ENCODE results near the gene KCTD2.
A peak's percentile ranks its signal among the peaks of the same experiment; 100 is the strongest.

KCTD2 gene

GRCh38 chr17:75096082-75096625 is 49.1 kb downstream of the KCTD2 start:
- H3K36me3 ChIP-seq, result peaks cover 10% of the 10 kb centered on the region; the same call in 1 of the 2 replicates
- H3K4me1 ChIP-seq, result no peaks in the 10 kb centered on the region
- H3K4me3 ChIP-seq, result no peak overlapping the region
- H3K27ac ChIP-seq, result no peak overlapping the region
- no peak overlapping the region for H3K9ac ChIP-seq
- no peaks in the 10 kb centered on the region for H3K27me3 ChIP-seq
- no peak for TF ChIP-seq Cebpa-rat (IDR thresholded peaks at IDR 0.05)
- H3K4me2 ChIP-seq, result no peak overlapping the region
- H3K9me3 ChIP-seq, result no peaks in the 10 kb centered on the region
- no peaks in the 10 kb centered on the region for H4K20me1 ChIP-seq

GRCh38 chr17:75097865-75098264 is 50.8 kb downstream of the KCTD2 start:
- peaks cover 10% of the 10 kb centered on the region; the same call in 1 of the 2 replicates for H3K36me3 ChIP-seq
- H4K20me1 ChIP-seq, result no peaks in the 10 kb centered on the region
- H3K4me1 ChIP-seq, result peaks cover 14% of the 10 kb centered on the region
- no peak for TF ChIP-seq Cebpa-rat (IDR thresholded peaks at IDR 0.05)
- no peaks in the 10 kb centered on the region for H3K27me3 ChIP-seq
- H3K9ac ChIP-seq, result no peak overlapping the region
- no peak overlapping the region for H3K4me3 ChIP-seq
- no peak overlapping the region for H3K27ac ChIP-seq
- no peak overlapping the region for H3K4me2 ChIP-seq
- no peaks in the 10 kb centered on the region for H3K9me3 ChIP-seq

DNA sequence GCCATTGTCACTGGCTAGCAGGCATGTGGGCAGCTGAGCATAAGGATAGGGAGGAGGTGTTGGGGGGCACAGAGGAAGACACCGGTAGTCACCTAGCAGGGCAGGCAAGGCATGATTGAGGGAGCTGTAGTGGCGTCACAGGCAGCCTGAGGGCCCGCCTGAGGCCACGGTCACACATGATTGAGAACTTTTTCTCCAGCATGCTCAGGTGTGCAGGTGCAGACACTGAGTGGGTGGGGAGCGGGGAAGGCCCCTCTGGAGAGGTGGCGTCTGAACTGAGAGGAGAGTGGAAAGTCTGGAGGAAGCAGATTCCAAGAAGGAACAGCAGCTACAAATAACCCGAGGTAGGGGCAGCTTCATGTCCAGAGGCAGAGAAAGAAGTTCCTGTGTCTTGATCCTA is 51.8 kb downstream of the KCTD2 start:
- Histone ChIP-seq H3K4me2 (no peak overlapping the region), H3K9ac (no peak overlapping the region), H3K9me3 (no peaks in the 10 kb centered on the region), H3K36me3 (peaks cover 10% of the 10 kb centered on the region; the same call in 1 of the 2 replicates), H3K4me3 (no peak overlapping the region), H3K27ac (no peak overlapping the region), H3K27me3 (no peaks in the 10 kb centered on the region), H4K20me1 (no peaks in the 10 kb centered on the region), H3K4me1 (peaks cover 14% of the 10 kb centered on the region)
- TF ChIP-seq Cebpa-rat (IDR thresholded peaks at IDR 0.05), result no peak

DNA sequence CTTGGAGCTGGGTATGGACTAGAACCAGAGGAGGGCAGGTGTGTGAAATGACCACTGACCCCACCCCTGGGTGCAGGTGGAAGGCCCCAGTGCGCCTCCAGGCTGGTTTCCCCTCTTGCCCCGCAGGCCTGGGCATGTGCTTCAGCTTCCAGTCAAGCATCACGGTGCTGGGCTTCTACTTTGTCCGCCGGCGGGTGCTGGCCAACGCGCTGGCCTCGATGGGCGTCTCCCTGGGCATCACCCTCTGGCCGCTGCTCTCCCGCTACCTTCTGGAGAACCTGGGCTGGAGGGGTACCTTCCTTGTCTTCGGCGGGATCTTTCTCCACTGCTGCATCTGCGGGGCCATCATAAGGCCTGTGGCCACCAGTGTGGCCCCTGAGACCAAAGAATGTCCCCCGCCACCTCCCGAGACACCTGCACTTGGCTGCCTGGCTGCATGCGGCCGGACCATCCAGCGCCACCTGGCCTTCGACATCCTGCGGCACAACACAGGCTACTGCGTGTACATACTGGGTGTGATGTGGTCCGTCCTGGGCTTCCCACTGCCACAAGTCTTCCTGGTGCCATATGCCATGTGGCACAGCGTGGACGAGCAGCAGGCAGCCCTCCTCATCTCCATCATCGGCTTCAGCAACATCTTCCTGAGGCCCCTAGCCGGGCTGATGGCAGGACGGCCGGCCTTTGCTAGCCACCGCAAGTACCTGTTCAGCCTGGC is 53.0 kb downstream of the KCTD2 start:
- no peaks in the 10 kb centered on the region for H3K9me3 ChIP-seq
- no peak overlapping the region for H3K27ac ChIP-seq
- H3K4me1 ChIP-seq, result peaks cover 14% of the 10 kb centered on the region
- peaks cover 10% of the 10 kb centered on the region; the same call in 1 of the 2 replicates for H3K36me3 ChIP-seq
- H4K20me1 ChIP-seq, result no peaks in the 10 kb centered on the region
- no peak overlapping the region for H3K4me2 ChIP-seq
- H3K4me3 ChIP-seq, result no peak overlapping the region
- TF ChIP-seq Cebpa-rat (IDR thresholded peaks at IDR 0.05), result no peak
- no peak overlapping the region for H3K9ac ChIP-seq
- H3K27me3 ChIP-seq, result no peaks in the 10 kb centered on the region

- Histone ChIP-seq H3K27me3 (no peaks in the 10 kb centered on the region), H3K4me2 (peak overlapping the region; percentile 49), H4K20me1 (no peaks in the 10 kb centered on the region), H3K9ac (no peak overlapping the region), H3K4me3 (no peak overlapping the region), H3K27ac (no peak overlapping the region), H3K9me3 (no peaks in the 10 kb centered on the region), H3K36me3 (peaks cover 10% of the 10 kb centered on the region; the same call in 1 of the 2 replicates), H3K4me1 (peaks cover 14% of the 10 kb centered on the region)
- no peak for TF ChIP-seq Cebpa-rat (IDR thresholded peaks at IDR 0.05)
Observed at GRCh38 chr17:75102385-75102821, 55.4 kb downstream of the KCTD2 start.

DNA sequence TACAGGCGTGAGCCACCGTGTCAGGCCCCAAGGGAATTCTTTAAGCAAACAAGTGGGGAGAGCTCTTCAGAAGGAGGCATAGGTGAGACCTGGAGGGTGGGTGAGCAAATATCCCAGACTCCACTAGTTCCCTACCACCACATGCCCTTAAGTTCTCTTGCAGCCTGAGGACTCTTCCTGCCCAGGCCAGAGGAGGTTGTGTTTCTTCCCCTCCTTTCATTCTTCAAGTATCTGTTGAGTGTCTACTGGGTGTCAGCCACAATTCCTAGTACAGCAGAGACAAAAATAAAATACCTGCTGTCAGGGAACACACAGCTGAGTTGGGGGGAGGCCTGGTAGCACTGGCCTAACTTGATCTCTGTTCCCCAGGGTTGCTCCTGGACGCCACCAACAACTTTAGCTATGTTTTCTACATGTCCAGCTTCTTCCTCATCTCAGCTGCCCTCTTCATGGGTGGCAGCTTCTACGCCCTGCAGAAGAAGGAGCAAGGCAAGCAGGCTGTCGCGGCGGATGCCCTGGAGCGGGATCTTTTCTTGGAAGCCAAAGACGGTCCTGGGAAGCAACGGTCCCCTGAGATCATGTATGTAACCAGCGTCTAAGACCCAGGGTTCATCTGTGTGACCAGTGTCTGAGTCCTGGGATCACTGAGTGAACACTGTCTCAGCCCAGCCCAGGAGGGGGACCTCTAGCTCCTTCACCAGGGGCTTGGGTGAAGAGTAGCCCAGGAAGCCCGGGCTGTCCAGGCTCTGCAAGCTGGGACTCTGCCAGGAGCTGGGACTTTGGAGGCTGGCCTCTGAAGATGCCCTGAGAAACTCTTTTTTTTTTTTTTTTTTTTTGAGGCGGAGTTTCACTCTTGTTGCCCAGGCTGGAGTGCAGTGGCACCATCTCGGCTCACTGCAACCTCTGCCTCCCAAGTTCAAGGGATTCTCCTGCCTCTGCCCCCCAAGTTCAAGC is 56.9 kb downstream of the KCTD2 start:
- H3K4me2 ChIP-seq, result no peak overlapping the region
- H3K36me3 ChIP-seq, result peaks cover 10% of the 10 kb centered on the region; the same call in 1 of the 2 replicates
- peaks cover 19% of the 10 kb centered on the region for H3K4me1 ChIP-seq
- no peak overlapping the region for H3K27ac ChIP-seq
- no peak overlapping the region for H3K9ac ChIP-seq
- no peaks in the 10 kb centered on the region for H4K20me1 ChIP-seq
- H3K4me3 ChIP-seq, result no peak overlapping the region
- no peak for TF ChIP-seq Cebpa-rat (IDR thresholded peaks at IDR 0.05)
- peaks cover 10% of the 10 kb centered on the region for H3K27me3 ChIP-seq
- H3K9me3 ChIP-seq, result no peaks in the 10 kb centered on the region

DNA sequence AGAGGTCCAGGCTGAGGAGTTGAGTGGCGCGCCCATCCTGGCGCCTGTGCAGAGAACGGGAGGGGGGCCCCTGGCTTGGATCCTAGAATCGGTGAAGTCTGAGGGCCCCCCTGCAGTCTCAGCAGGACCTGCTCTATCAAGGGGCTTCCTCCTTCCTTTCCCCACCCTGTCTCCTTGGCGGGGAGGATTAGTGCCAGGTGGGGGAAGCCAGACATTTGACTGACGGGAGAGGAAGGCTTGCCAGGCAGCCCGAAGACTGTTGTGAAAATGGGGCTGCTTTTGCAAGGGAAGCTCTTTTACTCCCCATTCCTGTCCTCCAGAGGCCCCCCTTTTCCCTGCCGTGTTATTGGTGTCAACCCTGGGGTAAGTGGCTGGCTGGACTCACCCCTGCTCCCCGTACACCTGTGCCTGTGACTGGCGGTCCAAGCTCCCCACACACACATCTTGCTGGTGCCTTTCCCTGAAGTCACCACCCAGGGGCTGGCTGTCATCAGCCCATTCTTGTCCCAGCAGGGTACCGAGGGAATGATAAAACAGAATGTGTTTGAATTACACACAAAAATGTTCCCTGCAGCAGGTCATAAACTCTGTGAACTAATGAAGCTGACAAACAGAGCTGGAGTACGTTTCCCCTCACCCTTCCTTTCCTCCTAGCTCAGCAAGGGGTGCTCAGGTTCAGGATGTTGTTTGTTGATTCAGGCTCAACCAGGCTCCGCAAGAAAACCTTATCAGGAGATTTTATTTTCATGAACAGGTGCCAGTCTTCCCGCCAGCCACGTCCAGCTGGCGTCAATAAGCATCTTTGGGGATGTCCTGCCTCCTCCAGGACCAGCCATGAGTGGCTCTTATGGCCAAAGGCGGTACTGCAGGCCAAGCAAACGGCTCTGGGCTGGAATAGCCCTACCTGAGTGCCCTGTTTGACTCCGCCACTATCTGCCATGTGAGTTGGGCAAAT is 58.4 kb downstream of the KCTD2 start:
- Histone ChIP-seq H3K4me1 (peaks cover 28% of the 10 kb centered on the region), H3K36me3 (peaks cover 3% of the 10 kb centered on the region; the same call in 1 of the 2 replicates), H4K20me1 (no peaks in the 10 kb centered on the region), H3K4me3 (no peak overlapping the region), H3K9ac (no peak overlapping the region), H3K4me2 (no peak overlapping the region), H3K27me3 (peaks cover 16% of the 10 kb centered on the region), H3K9me3 (no peaks in the 10 kb centered on the region), H3K27ac (no peak overlapping the region)
- no peak for TF ChIP-seq Cebpa-rat (IDR thresholded peaks at IDR 0.05)

GRCh38 chr17:75108193-75108592 is 61.2 kb downstream of the KCTD2 start:
- peaks cover 4% of the 10 kb centered on the region; the same call in 1 of the 2 replicates for H4K20me1 ChIP-seq
- H3K4me1 ChIP-seq, result peaks cover 32% of the 10 kb centered on the region
- H3K36me3 ChIP-seq, result no peaks in the 10 kb centered on the region
- H3K4me3 ChIP-seq, result no peak overlapping the region
- no peaks in the 10 kb centered on the region for H3K9me3 ChIP-seq
- no peak overlapping the region for H3K27ac ChIP-seq
- H3K4me2 ChIP-seq, result peak overlapping the region; percentile 100; the same call in 1 of the 2 replicates
- H3K27me3 ChIP-seq, result peaks cover 16% of the 10 kb centered on the region
- no peak overlapping the region for H3K9ac ChIP-seq
- TF ChIP-seq Cebpa-rat (IDR thresholded peaks at IDR 0.05), result no peak

DNA sequence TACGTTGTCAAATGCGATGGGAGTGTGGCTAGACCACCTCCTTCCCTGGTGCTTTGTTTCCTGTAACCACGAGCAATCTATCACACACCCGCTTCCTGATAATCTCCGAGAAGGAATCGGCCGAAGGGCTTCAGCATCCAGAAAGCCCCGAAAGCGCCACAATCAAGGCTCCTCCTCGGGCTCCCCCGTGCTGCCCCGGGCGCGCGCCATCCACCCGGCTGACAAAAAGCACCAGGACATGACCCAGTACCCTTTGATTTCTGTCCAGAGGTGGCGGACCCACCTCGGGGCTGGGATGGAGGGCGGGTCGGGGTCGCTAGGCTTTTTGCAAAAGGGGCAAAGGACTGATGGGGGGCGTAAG is 62.0 kb downstream of the KCTD2 start:
- Histone ChIP-seq H3K36me3 (no peaks in the 10 kb centered on the region), H3K4me1 (peaks cover 38% of the 10 kb centered on the region), H3K9me3 (no peaks in the 10 kb centered on the region), H3K27me3 (peaks cover 16% of the 10 kb centered on the region), H3K4me3 (peak overlapping the region; percentile 75), H3K4me2 (peak overlapping the region; percentile 100), H3K27ac (no peak overlapping the region), H3K9ac (peak overlapping the region; percentile 74), H4K20me1 (peaks cover 8% of the 10 kb centered on the region)
- no peak for TF ChIP-seq Cebpa-rat (IDR thresholded peaks at IDR 0.05)
